DMS153 treated with DMSO at 0.1 percent for 48 hours (cell line): ENCODE measurements around the gene LPCAT1.
"Not testable (repeated sequence)": the region's sequence is repeated elsewhere in the genome, so short reads cannot be mapped to it uniquely, and the experiment has no call there.

Source experiments
- DNase-seq: peaks from one replicate; lab custom pipeline; 2025; ENCODE audit not compliant: unreplicated experiment; lab: John Stamatoyannopoulos, UW

LPCAT1 gene

GRCh38 chr5:1523793-1524480, at the start of gene LPCAT1:
LPCAT1 (minus strand) TSS chr5:1523960; CDS start chr5:1523844, 116 bp downstream.
- peak; percentile 88 for DNase-seq

DNA sequence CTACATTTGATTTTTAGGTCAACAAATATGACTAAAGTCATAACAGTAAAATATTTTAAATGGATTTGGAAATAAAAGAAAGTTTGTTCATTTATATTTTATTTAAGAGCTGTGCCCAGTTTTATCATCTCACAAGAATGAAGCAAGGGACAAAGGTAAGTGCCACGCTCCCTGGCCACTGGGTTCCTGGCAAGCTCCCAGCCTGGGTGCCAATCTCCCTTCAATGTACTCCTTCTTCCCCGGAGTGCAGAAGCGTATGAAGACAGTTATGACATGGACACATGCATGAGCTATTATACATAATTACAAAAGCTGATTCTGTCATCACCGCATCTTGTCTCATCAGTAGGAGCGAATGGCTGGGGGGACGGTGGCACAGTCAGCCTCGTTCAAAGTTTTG, 48.1 kb upstream of the LPCAT1 start:
- not testable (repeated sequence) for DNase-seq

DNA sequence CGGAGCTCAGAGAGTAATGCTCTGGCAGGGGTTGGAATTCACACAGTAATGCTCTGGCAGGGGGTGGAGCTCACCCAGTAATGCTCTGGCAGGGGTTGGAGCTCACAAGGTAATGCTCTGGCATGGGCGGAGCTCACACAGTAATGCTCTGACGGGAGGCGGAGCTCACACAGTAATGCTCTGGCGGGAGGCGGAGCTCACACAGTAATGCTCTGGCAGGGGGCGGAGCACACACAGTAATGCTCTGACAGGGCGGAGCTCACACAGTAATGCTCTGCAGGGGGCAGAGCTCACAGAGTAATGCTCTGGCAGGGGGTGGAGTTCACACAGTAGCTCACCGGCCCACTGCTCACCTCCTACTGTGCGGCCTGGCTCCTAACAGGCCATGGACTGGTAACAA, 47.2 kb upstream of the LPCAT1 start:
- DNase-seq: no peak

DNA sequence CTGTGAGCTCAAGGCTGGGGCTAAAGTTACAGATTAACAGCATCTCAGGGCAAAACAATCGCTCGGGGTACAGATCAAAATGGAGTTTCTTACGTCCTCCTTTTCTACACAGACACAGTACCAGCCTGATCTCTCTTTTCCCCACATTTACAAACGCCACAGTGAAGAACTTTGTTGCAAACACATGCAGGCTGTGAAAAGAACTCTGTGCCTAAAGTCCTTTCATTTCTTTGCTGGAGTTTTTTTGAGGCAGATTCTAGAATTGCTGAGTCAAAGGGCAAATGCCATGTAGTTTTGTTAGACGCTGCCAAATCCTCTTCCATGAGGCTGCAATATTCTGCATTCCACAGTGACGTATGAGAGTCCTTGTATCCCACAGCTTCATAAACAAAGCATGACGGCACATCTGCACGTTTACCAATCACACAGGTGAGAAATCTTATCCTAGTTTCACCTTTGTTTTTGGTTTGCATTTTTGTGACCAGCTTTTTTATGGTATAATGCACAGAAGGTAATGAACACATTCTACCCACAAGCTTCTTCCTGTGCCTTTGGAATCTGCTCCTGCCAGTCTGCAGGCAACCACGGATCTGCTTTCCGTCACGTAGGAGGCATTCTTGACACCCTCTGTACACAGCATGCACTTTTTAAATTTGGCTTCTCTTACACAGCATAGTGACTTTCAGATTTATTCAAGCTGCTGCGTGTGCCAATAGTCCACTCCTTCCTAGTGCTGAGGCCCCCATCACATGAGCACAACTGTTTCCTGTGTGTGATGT, 44.6 kb upstream of the LPCAT1 start:
- no peak for DNase-seq

DNA sequence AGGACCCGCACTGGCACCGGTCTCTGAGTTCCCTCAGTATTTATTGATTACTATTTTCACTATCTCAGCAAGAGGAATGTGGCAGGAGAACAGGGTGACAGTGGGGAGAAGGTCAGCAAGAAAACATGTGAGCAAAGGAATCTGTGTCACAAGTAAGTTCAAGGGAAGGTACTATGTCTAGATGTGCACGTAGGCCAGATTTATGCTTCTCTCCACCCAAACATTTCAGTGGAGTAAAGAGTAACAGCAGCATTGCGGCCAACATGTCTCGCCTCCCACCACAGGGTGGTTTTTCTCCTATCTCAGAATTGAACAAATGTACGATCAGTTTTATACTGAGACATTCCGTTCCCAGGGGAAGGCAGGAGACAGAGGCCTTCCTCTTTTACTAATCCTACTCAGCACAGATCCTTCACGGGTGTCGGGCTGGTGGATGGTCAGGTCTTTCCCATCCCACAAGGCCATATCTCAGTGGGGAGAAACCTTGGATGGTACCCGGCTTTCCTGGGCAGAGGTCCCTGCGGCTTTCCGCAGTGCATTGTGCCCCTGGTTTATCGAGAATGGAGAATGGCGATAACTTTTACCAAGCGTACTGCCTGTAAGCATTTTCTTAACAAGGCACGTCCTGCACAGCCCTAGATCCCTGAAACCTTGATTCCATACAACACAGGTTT, 43.9 kb upstream of the LPCAT1 start:
- not testable (repeated sequence) for DNase-seq

DNA sequence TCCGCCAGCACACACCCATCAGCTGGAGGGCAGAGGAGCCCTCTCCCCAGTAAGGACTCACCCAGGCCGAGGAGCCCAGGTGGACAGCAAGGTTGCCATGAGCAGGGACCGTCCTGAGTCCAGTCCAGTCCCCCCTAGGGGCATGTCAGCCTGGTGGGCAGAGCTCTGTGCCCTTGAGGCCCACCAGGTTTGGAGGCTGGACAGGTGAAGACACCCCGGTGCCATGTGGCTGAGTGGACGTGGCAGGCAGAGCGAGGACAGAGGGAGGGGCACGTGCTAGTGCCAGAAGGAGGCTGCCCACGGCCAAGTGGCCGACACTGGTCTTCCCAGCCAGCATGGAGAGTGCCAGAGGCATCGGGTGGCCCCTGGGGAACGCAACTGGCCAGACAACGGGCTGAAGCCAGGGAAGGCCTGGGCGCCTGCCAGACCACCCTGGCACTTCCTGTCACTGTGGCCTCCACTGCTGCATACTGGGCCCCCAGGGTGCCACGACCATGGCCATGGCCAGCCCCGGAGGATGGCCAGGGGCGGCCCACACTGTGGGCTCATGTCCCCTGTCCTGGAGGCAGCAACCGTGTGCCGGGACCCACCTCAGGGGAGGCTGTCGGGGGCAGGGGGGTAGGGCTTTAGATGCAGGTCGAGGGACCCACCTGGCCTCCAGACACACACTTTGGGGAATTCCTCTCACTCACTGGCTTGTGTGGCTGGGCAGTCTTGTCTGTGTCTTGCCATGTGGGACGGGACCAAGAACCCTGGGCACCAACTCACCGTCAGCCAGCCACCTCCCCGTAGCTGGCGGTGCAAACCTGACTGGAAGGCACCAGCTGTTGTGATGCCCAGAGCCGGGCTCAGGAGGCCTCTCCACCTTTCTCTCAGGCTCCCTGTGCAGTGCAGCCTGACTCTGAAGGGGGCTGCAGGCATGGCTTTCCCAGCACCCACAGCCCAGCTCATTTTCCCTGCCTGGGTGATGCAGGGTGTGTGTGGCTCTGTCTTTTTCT, 42.3 kb upstream of the LPCAT1 start:
- no peak for DNase-seq

DNA sequence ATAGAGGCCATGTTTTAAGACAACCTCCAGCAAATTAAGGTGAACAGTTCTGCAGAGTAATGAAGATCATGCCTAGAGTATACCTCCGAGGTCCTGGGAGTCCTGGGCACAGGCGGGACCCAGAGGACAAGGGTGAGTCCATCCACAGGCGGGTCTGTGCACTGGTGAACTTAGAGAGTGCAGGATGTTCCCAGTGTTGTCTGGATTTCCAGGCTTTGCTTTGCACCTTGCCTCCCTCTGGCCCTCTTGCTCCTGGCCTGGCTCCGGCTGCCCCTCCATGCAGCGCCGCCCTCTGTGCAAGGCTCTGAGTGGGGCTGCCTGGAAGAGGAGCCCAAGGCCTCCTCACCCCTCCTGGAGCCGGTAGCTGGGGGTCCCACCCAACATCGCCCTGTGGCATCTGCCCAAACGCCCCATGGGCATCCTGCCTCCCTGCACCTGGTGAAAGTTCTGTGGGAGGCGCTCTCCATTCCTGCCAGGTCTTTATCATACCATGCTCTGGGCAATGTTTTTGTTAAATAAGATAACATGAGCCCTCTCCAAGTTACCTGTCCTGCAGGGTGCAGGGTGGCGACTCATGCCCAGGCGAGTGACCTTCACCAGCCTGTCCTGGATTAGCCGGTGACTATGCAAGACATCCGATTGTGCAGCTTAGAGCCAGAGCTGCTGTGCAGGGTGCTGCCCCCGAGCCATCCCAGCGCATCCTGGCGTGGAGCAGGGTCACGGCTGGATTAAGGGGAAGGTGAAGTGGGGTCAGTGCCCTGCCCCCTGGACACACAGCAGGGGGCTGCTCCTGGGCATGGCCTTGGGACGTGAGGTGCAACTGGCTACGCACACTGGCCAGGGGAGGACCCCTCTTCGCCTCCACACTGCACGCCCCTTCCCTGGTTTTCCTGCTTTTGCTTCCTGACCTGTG, 41.3 kb upstream of the LPCAT1 start:
- no peak for DNase-seq

DNA sequence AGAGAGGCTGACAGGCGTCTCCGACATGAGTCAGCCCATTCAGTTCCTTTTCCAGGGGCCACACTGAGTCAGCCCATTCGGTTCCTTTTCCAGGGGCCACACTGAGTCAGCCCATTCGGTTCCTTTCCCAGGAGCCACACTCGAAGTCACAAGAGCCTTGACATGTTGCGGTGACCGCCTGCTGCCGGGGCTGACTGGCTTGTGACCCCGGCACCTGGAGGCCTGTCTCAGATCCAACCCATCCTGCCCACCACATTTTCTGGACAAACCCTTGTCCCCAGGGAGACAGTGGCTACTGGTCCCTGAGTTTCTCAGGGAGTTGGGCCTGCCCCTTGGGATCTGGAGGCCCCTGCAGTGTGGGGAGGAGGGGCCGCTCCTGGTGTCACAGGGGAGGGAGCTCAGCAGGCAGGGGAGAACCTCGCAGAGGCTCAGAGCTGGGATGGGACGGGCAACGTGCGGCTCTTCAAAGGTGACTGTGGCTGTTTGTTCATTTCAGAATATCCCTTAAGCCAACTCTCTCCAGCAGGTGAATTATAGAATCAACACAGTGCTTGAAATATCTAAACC, 40.5 kb upstream of the LPCAT1 start:
- no peak for DNase-seq

DNA sequence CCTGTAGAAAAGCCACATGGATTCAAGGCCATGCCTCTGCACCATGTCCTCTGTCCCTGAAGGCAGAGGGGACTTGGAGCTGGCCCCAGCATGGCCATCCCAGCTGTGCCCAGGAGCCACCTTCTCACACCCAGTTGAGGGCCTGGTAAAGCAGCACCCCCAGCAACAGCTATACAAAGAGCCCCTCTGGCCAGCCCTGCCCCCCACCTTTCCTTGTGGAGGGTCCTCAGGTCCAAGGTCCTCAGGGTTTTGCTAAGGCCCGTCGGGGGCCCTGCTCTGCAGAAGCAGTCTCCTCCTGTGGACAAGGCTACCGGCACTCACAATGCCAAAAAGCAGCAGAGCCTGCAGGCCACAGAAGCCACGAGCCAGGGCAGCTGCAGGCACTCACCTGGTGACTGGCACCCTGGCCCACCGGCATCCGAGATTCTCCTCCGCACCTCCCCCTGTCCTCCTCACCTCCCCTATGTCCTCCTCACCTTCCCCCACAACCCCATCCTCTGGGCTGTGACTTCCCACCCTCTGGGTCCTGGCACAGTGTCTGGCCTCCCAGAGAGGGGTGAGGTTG, 39.9 kb upstream of the LPCAT1 start:
- DNase-seq: no peak

DNA sequence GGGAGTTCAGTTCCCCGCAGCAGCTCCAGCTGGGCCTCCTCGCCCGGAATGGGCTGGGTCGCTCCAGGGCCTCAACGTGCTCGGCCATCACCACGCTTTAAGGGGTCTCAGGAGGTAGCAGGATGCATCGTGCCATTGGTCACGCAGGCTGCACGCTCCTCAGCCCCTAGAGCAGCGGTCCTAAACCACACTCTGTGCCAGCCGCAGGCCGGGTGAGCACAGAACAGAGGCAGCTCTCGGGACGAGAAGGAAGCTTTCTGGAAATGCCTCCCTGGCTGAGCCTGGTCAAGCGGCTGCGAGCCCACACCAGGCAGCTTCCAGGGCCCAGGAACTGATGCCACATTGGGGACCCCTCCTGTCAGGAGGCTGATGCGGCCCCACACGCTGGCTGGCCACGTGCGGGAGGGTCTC, 39.3 kb upstream of the LPCAT1 start:
- no peak for DNase-seq

DNA sequence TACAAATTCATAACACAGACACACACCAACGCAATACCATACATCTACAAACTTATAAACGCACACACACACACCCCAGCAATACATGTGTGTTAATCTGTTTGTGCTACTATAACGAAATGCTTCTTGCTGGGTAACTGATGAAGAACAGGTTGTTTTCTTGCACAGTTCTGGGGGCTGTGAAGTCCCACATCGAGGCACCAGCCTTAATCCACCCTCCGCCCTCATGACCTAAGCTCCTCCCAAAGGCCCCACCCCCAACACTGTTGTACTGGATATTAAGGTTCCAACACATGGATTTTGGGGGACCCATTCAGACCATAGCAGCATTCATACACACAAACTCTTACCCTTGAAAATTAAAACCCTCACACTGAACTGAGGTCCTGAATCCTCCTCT, 38.8 kb upstream of the LPCAT1 start:
- DNase-seq: no peak

DNA sequence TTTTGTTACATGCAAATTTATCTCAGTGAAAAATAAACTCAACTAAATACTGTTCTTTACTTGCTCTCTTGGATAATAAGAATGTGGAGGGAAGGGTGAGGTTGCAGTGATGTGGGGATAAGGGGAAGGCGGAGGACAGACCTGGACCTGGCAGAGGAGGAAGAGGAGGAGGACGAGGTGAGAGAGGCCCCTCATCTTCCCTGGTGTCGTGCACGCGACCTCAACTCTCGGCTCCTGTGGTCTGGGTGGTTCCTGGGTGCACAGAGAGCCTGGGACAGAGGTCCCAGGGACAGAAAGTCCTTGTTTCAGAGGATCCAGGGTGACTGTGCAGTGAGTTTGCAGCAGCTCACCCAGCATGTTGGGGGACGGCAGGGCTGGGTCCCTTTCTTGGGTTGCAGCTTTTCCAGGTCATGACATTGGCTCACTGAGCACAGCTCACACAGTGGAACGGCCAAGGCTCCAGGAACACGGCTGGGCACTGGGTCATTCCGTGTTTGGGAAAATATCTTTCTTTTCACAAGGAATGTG, 37.7 kb upstream of the LPCAT1 start:
- DNase-seq: no peak

GRCh38 chr5:1560499-1560898, 36.7 kb upstream of the LPCAT1 start:
- not testable (repeated sequence) for DNase-seq

DNA sequence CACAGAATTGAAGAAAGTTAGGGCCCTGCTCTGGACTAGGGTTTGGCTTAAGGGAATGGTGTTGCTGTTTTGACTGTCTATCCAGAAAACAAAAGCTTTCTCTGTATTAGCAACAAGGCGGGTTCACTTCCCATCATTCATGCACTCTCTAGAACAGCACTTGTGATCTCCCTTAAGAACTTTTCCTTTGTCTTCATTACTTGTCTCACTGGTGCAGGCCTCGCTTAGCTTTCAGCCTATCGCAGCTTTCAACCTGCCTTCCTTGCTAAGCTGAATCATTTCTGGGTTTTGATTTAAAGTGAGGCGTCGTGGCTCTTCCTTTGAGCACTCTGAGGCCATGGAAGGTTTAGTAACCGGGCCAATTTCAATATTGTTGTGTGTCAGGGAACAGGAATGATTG, 35.2 kb upstream of the LPCAT1 start:
- DNase-seq: no peak

DNA sequence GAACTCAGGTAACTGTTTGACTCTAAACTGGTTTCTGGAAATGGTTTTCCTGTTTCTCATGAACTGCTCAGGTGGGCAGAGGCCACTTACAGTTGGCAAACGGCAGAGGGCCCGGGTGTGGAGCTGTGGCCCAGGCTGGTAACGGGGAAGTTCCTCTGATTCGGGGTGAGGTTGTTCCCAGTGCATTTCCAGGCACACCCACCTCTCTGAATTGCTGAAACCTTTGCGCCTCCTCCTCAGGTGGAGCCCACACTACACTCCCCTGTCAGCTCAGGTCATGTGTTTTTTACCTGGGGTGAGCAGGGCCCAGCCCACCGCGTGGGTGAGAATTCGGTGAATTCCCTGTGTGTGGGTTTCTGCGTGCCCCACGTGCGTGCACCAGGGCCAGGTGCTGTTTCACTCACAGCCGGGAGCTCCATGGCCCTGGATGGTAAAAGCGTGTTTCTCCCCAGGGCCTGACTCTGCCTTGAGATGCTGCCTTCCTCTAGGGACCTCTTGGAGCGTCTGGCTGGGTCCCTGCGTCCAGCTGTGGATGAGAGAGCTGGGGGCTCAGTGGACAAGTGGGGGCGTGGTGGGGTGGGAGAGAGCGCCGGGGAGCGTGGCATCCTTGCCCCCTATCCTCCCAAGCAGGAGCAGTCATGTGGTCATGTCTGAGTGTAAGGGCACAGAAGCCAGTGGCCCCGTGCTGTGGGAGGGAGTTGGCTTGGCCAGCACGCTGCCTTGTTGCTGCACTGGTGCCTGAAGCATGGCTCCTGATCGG, 33.5 kb upstream of the LPCAT1 start:
- no peak for DNase-seq

GRCh38 chr5:1555808-1556731, 32.3 kb upstream of the LPCAT1 start:
- DNase-seq: no peak
